Dendritic cell treated with granulocyte-macrophage colony-stimulating factor and Interleukin-4, amounts not matched to agents 40 ng/mL and 50 ng/mL, for 4 days (primary cell): Measurements from ENCODE around the gene TSBP1.
A peak's percentile ranks its signal among the peaks of the same experiment; 100 is the strongest.

Experiments
- H3K27ac Mint-ChIP-seq: one replicate; pipeline ENCODE4 v1.8.0; 2022; ENCODE audit warnings: mild to moderate bottlenecking, mixed read lengths
- H3K27me3 Mint-ChIP-seq: one replicate; pipeline ENCODE4 v1.8.0; 2022; ENCODE audit warnings: mild to moderate bottlenecking, mixed read lengths
- H3K36me3 Mint-ChIP-seq: one replicate; pipeline ENCODE4 v1.8.0; 2022; ENCODE audit warnings: low read depth, mixed read lengths
- H3K4me1 Mint-ChIP-seq: one replicate; pipeline ENCODE4 v1.8.0; 2022; ENCODE audit warnings: low read depth, mixed read lengths
- H3K4me3 Mint-ChIP-seq: one replicate; pipeline ENCODE4 v1.8.0; 2022; ENCODE audit warnings: mild to moderate bottlenecking, moderate library complexity, mixed read lengths
- H3K9me3 Mint-ChIP-seq: one replicate; pipeline ENCODE4 v1.8.0; 2022; ENCODE audit warnings: mixed read lengths
- intact Hi-C: fragments of 100-400 bp; cut with micrococcal nuclease; formaldehyde crosslinking; loops from one replicate; pipeline ENCODE4 v1.15.0; 2022

The TSBP1 gene

GRCh38 chr6:32244946-32245398 lies 126.7 kb downstream of the TSBP1 start:
- Mint-ChIP-seq H3K4me3 (peak overlapping the region; percentile 39), H3K27ac (peak overlapping the region; percentile 77), H3K9me3 (no peaks in the 10 kb centered on the region), H3K36me3 (no peaks in the 10 kb centered on the region), H3K4me1 (peaks cover 14% of the 10 kb centered on the region), H3K27me3 (peaks cover 14% of the 10 kb centered on the region)
- intact Hi-C loops = loop anchor here (5.0 kb wide), 1 partner anchor 167 kb away; no protein-coding TSS in a partner anchor

DNA sequence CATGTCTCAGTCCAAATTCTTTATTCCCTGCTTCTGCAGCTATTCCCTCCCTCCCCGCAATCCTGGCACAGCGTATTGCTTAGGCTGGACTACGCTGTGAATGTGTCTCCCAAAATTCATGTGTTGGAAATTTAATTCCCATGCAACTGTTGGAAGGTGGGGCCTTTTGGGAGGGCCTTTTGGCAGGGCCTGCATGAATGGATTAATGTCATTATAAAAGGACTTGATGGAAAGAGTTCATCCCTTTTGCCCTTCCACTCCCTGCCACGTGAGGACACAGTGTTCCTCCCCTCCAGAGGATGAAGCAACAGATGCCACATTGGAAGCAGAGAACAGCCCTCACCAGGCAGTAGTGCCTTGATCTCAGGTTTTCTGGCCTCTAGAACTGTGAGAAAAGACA lies 127.4 kb downstream of the TSBP1 start:
- H3K27me3 Mint-ChIP-seq = peaks cover 17% of the 10 kb centered on the region
- H3K4me1 Mint-ChIP-seq = peaks cover 14% of the 10 kb centered on the region
- no peak overlapping the region for H3K27ac Mint-ChIP-seq
- intact Hi-C loops = no loop called here
- no peak overlapping the region for H3K4me3 Mint-ChIP-seq
- H3K9me3 Mint-ChIP-seq = no peaks in the 10 kb centered on the region
- H3K36me3 Mint-ChIP-seq = no peaks in the 10 kb centered on the region
